Fibroblast of lung (primary cell): ENCODE data around the gene SF3B1. TPM values are rescaled to one million over a fixed set of nuclear protein-coding genes. Genes with fewer than 3 reads are reported as not detected.
"Not testable (repeated sequence)": the region's sequence is repeated elsewhere in the genome, so short reads cannot be mapped to it uniquely, and the experiment has no call there.

Experiments used
- DNase-seq, 2 donors: peaks; one replicate each; pipeline versions ENCODE4 v3.0.0 to v3.0.0-alpha.2; 2010; ENCODE audit warnings: low read depth in 2 of 2
- H2AFZ ChIP-seq: 2 replicates; pipeline ENCODE4 v1.5.1; 2012; ENCODE audit warnings: low read length, control low read depth, inconsistent platforms
- H3K27ac ChIP-seq: 2 replicates; pipeline ENCODE4 v1.5.1; 2011; ENCODE audit warnings: low read length, control low read depth; ENCODE audit not compliant: insufficient read depth
- H3K27me3 ChIP-seq: 2 replicates; pipeline ENCODE4 v1.5.1; 2011; ENCODE audit warnings: mild to moderate bottlenecking, low read length; ENCODE audit not compliant: control insufficient read depth, insufficient read depth
- H3K36me3 ChIP-seq: 2 replicates; pipeline ENCODE4 v1.5.1; 2011; ENCODE audit warnings: low read length; ENCODE audit not compliant: control insufficient read depth, insufficient read depth
- H3K4me1 ChIP-seq: 2 replicates; pipeline ENCODE4 v1.5.1; 2011; ENCODE audit warnings: low read length; ENCODE audit not compliant: control insufficient read depth, insufficient read depth; ENCODE audit errors: extremely low read depth
- H3K4me2 ChIP-seq: 2 replicates; pipeline ENCODE4 v1.5.1; 2011; ENCODE audit warnings: low read length, control low read depth; ENCODE audit not compliant: insufficient read depth; ENCODE audit errors: extremely low read depth
- H3K4me3 ChIP-seq, 4 experiments: fragments of 200-600 bp in 1 of 4; sonication (generic) in 1 of 4; replicated peaks in 1 of 4; 2 replicates each; pipeline ENCODE4 v1.5.1; 2011 to 2016; ENCODE audit warnings: low read length in 4 of 4, low read depth in 3 of 4, mild to moderate bottlenecking in 3 of 4, control low read depth in 2 of 4, inconsistent platforms in 1 of 4, mixed read lengths in 1 of 4; ENCODE audit not compliant: insufficient read depth in 1 of 4; ENCODE audit errors: control extremely low read depth in 1 of 4
- H3K79me2 ChIP-seq: 2 replicates; pipeline ENCODE4 v1.5.1; 2012; ENCODE audit warnings: mild to moderate bottlenecking, low read length, inconsistent platforms; ENCODE audit not compliant: control insufficient read depth, insufficient read depth
- H3K9ac ChIP-seq: 2 replicates; pipeline ENCODE4 v1.5.1; 2011; ENCODE audit warnings: mild to moderate bottlenecking, low read length, control low read depth; ENCODE audit not compliant: insufficient read depth
- H3K9me3 ChIP-seq: 2 replicates; pipeline ENCODE4 v1.5.1; 2012; ENCODE audit warnings: low read depth, low read length; ENCODE audit not compliant: control insufficient read depth, insufficient read depth
- H4K20me1 ChIP-seq: 2 replicates; pipeline ENCODE4 v1.5.1; 2011; ENCODE audit warnings: low read length; ENCODE audit not compliant: control insufficient read depth, insufficient read depth; ENCODE audit errors: extremely low read depth
- CTCF ChIP-seq, 2 donors: IDR thresholded peaks in 1 of 2; conservative IDR thresholded peaks in 1 of 2; 1 replicate in 1 of 2; 2 replicates in 1 of 2; pipeline ENCODE4 v1.5.1; 2011 to 2012; ENCODE audit warnings: low read length in 2 of 2, control low read depth in 1 of 2, inconsistent platforms in 1 of 2, low read depth in 1 of 2, mild to moderate bottlenecking in 1 of 2
- EZH2 ChIP-seq: IDR thresholded peaks from 2 replicates; pipeline ENCODE4 v1.5.1; 2012; ENCODE audit warnings: low read length, control low read depth, mild to moderate bottlenecking; ENCODE audit errors: missing control alignments
- polyA plus RNA-seq, 2 donors: library from polyadenylated mRNA; depleted of rRNA in 1 of 2; stranded (reverse) in 1 of 2; unstranded in 1 of 2; fragments of >200 nt; gene quantifications; 2 replicates each; pipeline ENCODE4 v1.2.1, GENCODE V29; 2011 to 2012; ENCODE audit warnings: missing spikeins in 1 of 2
- total RNA-seq: library from RNA; depleted of rRNA; stranded (reverse); fragments of >200 nt; gene quantifications from 2 replicates; pipeline ENCODE4 v1.2.1, GENCODE V29; 2014

Gene SF3B1
- total and polyA plus RNA-seq, 2 donors (not counting 1 experiment from before 2014, with no cell fraction given), result 195 to 509 TPM

GRCh38 chr2:197437380-197437779 is 2.6 kb upstream of the SF3B1 start:
- H3K4me3 ChIP-seq, result no peak overlapping the region
- no peak for DNase-seq
- no peak overlapping the region for H3K4me2 ChIP-seq
- no peak overlapping the region for H3K27ac ChIP-seq
- H3K36me3 ChIP-seq, result no peaks in the 10 kb centered on the region
- H4K20me1 ChIP-seq, result no peaks in the 10 kb centered on the region
- H3K27me3 ChIP-seq, result no peaks in the 10 kb centered on the region
- peaks cover under 1% of the 10 kb centered on the region for H3K4me1 ChIP-seq
- TF ChIP-seq EZH2 (no peak), CTCF (conservative IDR thresholded peaks at IDR 0.05 in 1 of 2, IDR thresholded peaks at IDR 0.05 in 1 of 2; ENCODE audit: low read depth in 1 of 2, low read length in 2 of 2) (no peak)
- H3K9me3 ChIP-seq, result no peaks in the 10 kb centered on the region
- H3K9ac ChIP-seq, result no peak overlapping the region
- H2AFZ ChIP-seq, result no peak overlapping the region
- H3K79me2 ChIP-seq, result peaks cover 26% of the 10 kb centered on the region

- TF ChIP-seq CTCF (conservative IDR thresholded peaks at IDR 0.05 in 1 of 2, IDR thresholded peaks at IDR 0.05 in 1 of 2; ENCODE audit: low read depth in 1 of 2, low read length in 2 of 2) (no peak), EZH2 (no peak)
- Histone ChIP-seq H3K27ac (peak overlapping the region; percentile 93), H3K9me3 (no peaks in the 10 kb centered on the region), H3K79me2 (peaks cover 41% of the 10 kb centered on the region), H2AFZ (peak overlapping the region; percentile 86), H3K4me1 (peaks cover 4% of the 10 kb centered on the region), H3K4me2 (peak overlapping the region; percentile 64), H4K20me1 (peaks cover 7% of the 10 kb centered on the region), H3K36me3 (no peaks in the 10 kb centered on the region), H3K4me3 (peak overlapping the region; percentile 66 to 100 (median 86)), H3K9ac (peak overlapping the region; percentile 93), H3K27me3 (no peaks in the 10 kb centered on the region)
- DNase-seq, result no peak
These were observed 981 bp upstream of the SF3B1 start for GRCh38 chr2:197435598-197436420.

GRCh38 chr2:197433780-197434438 is 919 bp downstream of the SF3B1 start:
- H3K4me3 ChIP-seq, result peak overlapping the region; percentile 58 to 100 (median 88)
- peak overlapping the region; percentile 93 for H3K27ac ChIP-seq
- peaks cover 4% of the 10 kb centered on the region for H3K4me1 ChIP-seq
- H3K4me2 ChIP-seq, result peak overlapping the region; percentile 89
- H3K9me3 ChIP-seq, result no peaks in the 10 kb centered on the region
- peaks cover 7% of the 10 kb centered on the region for H4K20me1 ChIP-seq
- H3K36me3 ChIP-seq, result no peaks in the 10 kb centered on the region
- H3K27me3 ChIP-seq, result no peaks in the 10 kb centered on the region
- no peak overlapping the region for H2AFZ ChIP-seq
- TF ChIP-seq CTCF (conservative IDR thresholded peaks at IDR 0.05 in 1 of 2, IDR thresholded peaks at IDR 0.05 in 1 of 2; ENCODE audit: low read depth in 1 of 2, low read length in 2 of 2) (no peak), EZH2 (no peak)
- peaks cover 60% of the 10 kb centered on the region for H3K79me2 ChIP-seq
- H3K9ac ChIP-seq, result peak overlapping the region; percentile 93
- peak; percentile 11 to 23 for DNase-seq

GRCh38 chr2:197432527-197432926 is 2.3 kb downstream of the SF3B1 start:
- H2AFZ ChIP-seq, DNase-seq, H3K27ac ChIP-seq, H3K9me3 ChIP-seq, H3K4me1 ChIP-seq, H3K27me3 ChIP-seq, H3K9ac ChIP-seq, H4K20me1 ChIP-seq, H3K36me3 ChIP-seq: not testable (repeated sequence)
- H3K4me3 ChIP-seq, result peak overlapping the region in 2 of 4 experiments; percentile 96 to 100
- H3K4me2 ChIP-seq, result peak overlapping the region; percentile 89
- peaks cover 74% of the 10 kb centered on the region for H3K79me2 ChIP-seq
